Measurements from ENCODE around the gene ENDOV. TPM values are rescaled to one million over a fixed set of nuclear protein-coding genes. Genes with fewer than 3 reads are reported as not detected.

ENDOV gene
- total RNA-seq, 1 donor from 2014 or later, result 40.7 TPM

- peaks cover 22% of the 10 kb centered on the region for H3K4me1 Mint-ChIP-seq (ENCODE audit: unreplicated experiment)
- H3K27ac Mint-ChIP-seq (ENCODE audit: unreplicated experiment), result no peak overlapping the region
- H3K36me3 Mint-ChIP-seq (ENCODE audit: low read depth, unreplicated experiment), result peaks cover 65% of the 10 kb centered on the region
Observed at GRCh38 chr17:80377798-80378197, 37.2 kb upstream of the ENDOV start.

DNA sequence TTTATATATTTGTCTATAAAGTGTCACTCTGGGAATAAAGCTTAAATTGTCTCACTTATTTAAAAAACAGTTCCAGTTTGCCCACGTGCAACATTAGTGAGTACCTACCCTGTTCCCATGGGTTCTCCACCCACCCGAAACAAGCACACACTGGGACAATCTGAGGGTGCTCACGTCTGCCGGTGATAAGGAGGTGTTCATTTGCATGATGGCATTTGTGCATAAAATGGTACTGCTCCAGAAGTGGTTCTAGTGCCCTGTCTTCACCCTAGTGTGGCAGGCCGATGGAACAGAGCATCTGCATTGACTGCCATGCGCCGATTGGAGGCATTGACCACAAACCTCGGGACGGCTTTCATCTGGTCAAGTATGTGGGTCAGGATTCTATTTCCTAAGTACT is 35.6 kb upstream of the ENDOV start:
- H3K36me3 Mint-ChIP-seq (ENCODE audit: low read depth, unreplicated experiment), result peaks cover 74% of the 10 kb centered on the region

More at GRCh38 chr17:80377798-80378197, 37.2 kb upstream of the ENDOV start:
- peak overlapping the region; percentile 13 for H3K4me3 Mint-ChIP-seq (ENCODE audit: unreplicated experiment)
- TF ChIP-seq, protein P1, sequence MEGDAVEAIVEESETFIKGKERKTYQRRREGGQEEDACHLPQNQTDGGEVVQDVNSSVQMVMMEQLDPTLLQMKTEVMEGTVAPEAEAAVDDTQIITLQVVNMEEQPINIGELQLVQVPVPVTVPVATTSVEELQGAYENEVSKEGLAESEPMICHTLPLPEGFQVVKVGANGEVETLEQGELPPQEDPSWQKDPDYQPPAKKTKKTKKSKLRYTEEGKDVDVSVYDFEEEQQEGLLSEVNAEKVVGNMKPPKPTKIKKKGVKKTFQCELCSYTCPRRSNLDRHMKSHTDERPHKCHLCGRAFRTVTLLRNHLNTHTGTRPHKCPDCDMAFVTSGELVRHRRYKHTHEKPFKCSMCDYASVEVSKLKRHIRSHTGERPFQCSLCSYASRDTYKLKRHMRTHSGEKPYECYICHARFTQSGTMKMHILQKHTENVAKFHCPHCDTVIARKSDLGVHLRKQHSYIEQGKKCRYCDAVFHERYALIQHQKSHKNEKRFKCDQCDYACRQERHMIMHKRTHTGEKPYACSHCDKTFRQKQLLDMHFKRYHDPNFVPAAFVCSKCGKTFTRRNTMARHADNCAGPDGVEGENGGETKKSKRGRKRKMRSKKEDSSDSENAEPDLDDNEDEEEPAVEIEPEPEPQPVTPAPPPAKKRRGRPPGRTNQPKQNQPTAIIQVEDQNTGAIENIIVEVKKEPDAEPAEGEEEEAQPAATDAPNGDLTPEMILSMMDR (IDR thresholded peaks at IDR 0.05; ENCODE audit: unreplicated experiment), result no peak
- DNase-seq (ENCODE audit: low spot score), result no peak
- peaks cover 7% of the 10 kb centered on the region for H3K27me3 Mint-ChIP-seq (ENCODE audit: unreplicated experiment)
- no peaks in the 10 kb centered on the region for H3K9me3 Mint-ChIP-seq (ENCODE audit: unreplicated experiment)

GRCh38 chr17:80380068-80380467 is 34.9 kb upstream of the ENDOV start:
- no peak overlapping the region for H3K4me3 Mint-ChIP-seq (ENCODE audit: unreplicated experiment)
- H3K27ac Mint-ChIP-seq (ENCODE audit: unreplicated experiment), result no peak overlapping the region
- TF ChIP-seq, protein P1 (IDR thresholded peaks at IDR 0.05; ENCODE audit: unreplicated experiment), result no peak
- peaks cover 31% of the 10 kb centered on the region for H3K4me1 Mint-ChIP-seq (ENCODE audit: unreplicated experiment)
- peaks cover 7% of the 10 kb centered on the region for H3K27me3 Mint-ChIP-seq (ENCODE audit: unreplicated experiment)
- no peak for DNase-seq (ENCODE audit: low spot score)
- H3K9me3 Mint-ChIP-seq (ENCODE audit: unreplicated experiment), result no peaks in the 10 kb centered on the region
- H3K36me3 Mint-ChIP-seq (ENCODE audit: low read depth, unreplicated experiment), result peaks cover 71% of the 10 kb centered on the region

More for the DNA sequence above, 35.6 kb upstream of the ENDOV start:
- Mint-ChIP-seq H3K4me1 (ENCODE audit: unreplicated experiment) (peaks cover 34% of the 10 kb centered on the region), H3K9me3 (ENCODE audit: unreplicated experiment) (no peaks in the 10 kb centered on the region), H3K27me3 (ENCODE audit: unreplicated experiment) (peaks cover 7% of the 10 kb centered on the region), H3K4me3 (ENCODE audit: unreplicated experiment) (peak overlapping the region; percentile 57), H3K27ac (ENCODE audit: unreplicated experiment) (no peak overlapping the region)
- TF ChIP-seq, protein P1 (IDR thresholded peaks at IDR 0.05; ENCODE audit: unreplicated experiment), result no peak
- no peak for DNase-seq (ENCODE audit: low spot score)

GRCh38 chr17:80380555-80381002 is 34.4 kb upstream of the ENDOV start:
- Mint-ChIP-seq H3K36me3 (ENCODE audit: low read depth, unreplicated experiment) (peaks cover 74% of the 10 kb centered on the region), H3K27ac (ENCODE audit: unreplicated experiment) (no peak overlapping the region), H3K4me3 (ENCODE audit: unreplicated experiment) (no peak overlapping the region), H3K27me3 (ENCODE audit: unreplicated experiment) (peaks cover 7% of the 10 kb centered on the region), H3K4me1 (ENCODE audit: unreplicated experiment) (peaks cover 28% of the 10 kb centered on the region), H3K9me3 (ENCODE audit: unreplicated experiment) (no peaks in the 10 kb centered on the region)
- TF ChIP-seq, protein P1 (IDR thresholded peaks at IDR 0.05; ENCODE audit: unreplicated experiment), result no peak
- no peak for DNase-seq (ENCODE audit: low spot score)

- TF ChIP-seq, protein P1 (IDR thresholded peaks at IDR 0.05; ENCODE audit: unreplicated experiment), result no peak
- no peak for DNase-seq (ENCODE audit: low spot score)
- Mint-ChIP-seq H3K9me3 (ENCODE audit: unreplicated experiment) (no peaks in the 10 kb centered on the region), H3K27me3 (ENCODE audit: unreplicated experiment) (peaks cover 10% of the 10 kb centered on the region), H3K27ac (ENCODE audit: unreplicated experiment) (no peak overlapping the region), H3K4me1 (ENCODE audit: unreplicated experiment) (peaks cover 21% of the 10 kb centered on the region), H3K36me3 (ENCODE audit: low read depth, unreplicated experiment) (peaks cover 75% of the 10 kb centered on the region), H3K4me3 (ENCODE audit: unreplicated experiment) (peak overlapping the region; percentile 13)
Observed at GRCh38 chr17:80381416-80381923, 33.5 kb upstream of the ENDOV start.

Measured in endothelial cell (in vitro differentiated cells).